ENCODE measurements around the gene PLXNA4. TPM values are rescaled to one million over a fixed set of nuclear protein-coding genes. Genes with fewer than 3 reads are reported as not detected.

Gene PLXNA4
- total and polyA plus RNA-seq, 9 of the 15 experiments (the other 6 are each of a cell fraction or from before 2014, with no cell fraction given), result under 0.01 to 0.09 TPM; not detected in 7

DNA sequence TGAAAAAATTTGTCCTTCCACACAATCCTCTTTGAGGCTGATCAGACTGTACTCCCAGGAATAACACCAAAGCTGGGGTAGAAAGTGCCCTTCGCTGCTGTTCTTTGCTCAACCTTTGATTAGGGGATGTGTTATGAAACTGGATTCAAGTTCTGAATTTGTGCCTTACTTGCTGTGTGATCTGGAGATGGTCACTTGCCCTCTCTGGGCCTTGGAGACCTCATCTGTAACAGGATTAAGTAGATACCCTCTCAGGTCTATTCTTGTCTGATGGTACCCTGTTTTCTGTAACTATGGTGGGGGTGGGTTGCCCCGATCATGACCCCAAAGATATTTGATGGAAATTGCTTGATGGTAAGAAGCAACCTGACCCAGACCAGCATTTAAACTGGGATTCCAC lies 368.5 kb downstream of the PLXNA4 start:
- intact Hi-C loops (cut with micrococcal nuclease) (no loop called here), in situ Hi-C loops (cut with MboI) (no loop called here)
- TF ChIP-seq ZFP36 (IDR thresholded peaks at IDR 0.05; ENCODE audit: low read depth, low read length, partially characterized antibody) (peak; percentile 67), ZNF212 (CRISPR knock-in tag; IDR thresholded peaks at IDR 0.05) (no peak), BCOR (IDR thresholded peaks at IDR 0.05) (peak; percentile 63; the same call in 1 of the 2 replicates), ELF2 (CRISPR knock-in tag; IDR thresholded peaks at IDR 0.05) (no peak), RBM25 (IDR thresholded peaks at IDR 0.05; ENCODE audit: low read depth, low read length, severe bottlenecking) (peak; percentile 79), SMARCA5 (IDR thresholded peaks at IDR 0.05) (no peak)
- TF ChIP-seq, protein P1, sequence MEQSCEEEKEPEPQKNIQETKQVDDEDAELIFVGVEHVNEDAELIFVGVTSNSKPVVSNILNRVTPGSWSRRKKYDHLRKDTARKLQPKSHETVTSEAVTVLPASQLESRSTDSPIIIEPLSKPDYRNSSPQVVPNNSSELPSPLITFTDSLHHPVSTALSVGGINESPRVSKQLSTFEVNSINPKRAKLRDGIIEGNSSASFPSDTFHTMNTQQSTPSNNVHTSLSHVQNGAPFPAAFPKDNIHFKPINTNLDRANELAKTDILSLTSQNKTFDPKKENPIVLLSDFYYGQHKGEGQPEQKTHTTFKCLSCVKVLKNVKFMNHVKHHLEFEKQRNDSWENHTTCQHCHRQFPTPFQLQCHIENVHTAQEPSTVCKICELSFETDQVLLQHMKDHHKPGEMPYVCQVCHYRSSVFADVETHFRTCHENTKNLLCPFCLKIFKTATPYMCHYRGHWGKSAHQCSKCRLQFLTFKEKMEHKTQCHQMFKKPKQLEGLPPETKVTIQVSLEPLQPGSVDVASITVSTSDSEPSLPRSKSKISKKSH (CRISPR knock-in tag; IDR thresholded peaks at IDR 0.05), result no peak
- ATAC-seq (no peak), FAIRE-seq (no peak), DNase-seq (ENCODE audit: extremely low read depth in 1 of 4, low spot score in 3 of 4) (no peak)
- H4K20me1 ChIP-seq (replicated peaks; ENCODE audit: control insufficient read depth, insufficient read depth, low read length), result 0 out of 2 replicates have a peak, but pooled peaks cover 14% of the 10 kb centered on the region
- H3K4me3 ChIP-seq, result no peak overlapping the region
- H3K4me1 ChIP-seq (replicated peaks in 1 of 2; ENCODE audit: control insufficient read depth in 2 of 2, insufficient read depth in 2 of 2, low read length in 2 of 2), result no peaks in the 10 kb centered on the region
- H3K4me2 ChIP-seq (ENCODE audit: insufficient read depth, low read length), result no peak overlapping the region
- no TSS peak for BruUV-seq (replicated peaks)
- H3K27ac ChIP-seq (ENCODE audit: extremely low read depth, low read depth, low read length), result no peak overlapping the region
- POLR2A ChIA-PET, result no interaction called here
- WGBS (ENCODE audit: insufficient coverage, low coverage, missing lambda C conversion rate), result 0% methylated on average over 2 of the region's 2 CpGs
- H3K9me3 ChIP-seq (replicated peaks; ENCODE audit: control insufficient read depth, insufficient read depth, low read depth, low read length), result no peaks in the 10 kb centered on the region
- H3K36me3 ChIP-seq (ENCODE audit: control insufficient read depth, insufficient read depth, low read length), result no peaks in the 10 kb centered on the region
- H3K79me2 ChIP-seq (ENCODE audit: control insufficient read depth, insufficient read depth, low read length), result no peaks in the 10 kb centered on the region
- no peaks in the 10 kb centered on the region for H3K9me1 ChIP-seq (ENCODE audit: control insufficient read depth, insufficient read depth, low read length)
- no peak overlapping the region for H3K9ac ChIP-seq (ENCODE audit: insufficient read depth in 1 of 2, low read depth in 2 of 2, low read length in 2 of 2)
- CTCF ChIA-PET (ENCODE audit: low intra/inter-chr PET ratio), result no interaction called here
- peaks cover 8 to 31% of the 10 kb centered on the region in 2 experiments; a peak in 2 of 5 replicates for H3K27me3 ChIP-seq (ENCODE audit: control insufficient read depth in 2 of 2, insufficient read depth in 2 of 2, low read length in 2 of 2)
- no peak overlapping the region for H2AFZ ChIP-seq (ENCODE audit: low read depth, low read length)
